Dendritic cell treated with granulocyte-macrophage colony-stimulating factor and Interleukin-4, amounts not matched to agents 40 ng/mL and 50 ng/mL, for 4 days (primary cell): Measurements from ENCODE around the gene SERINC1.

Experiments used
- H3K27ac Mint-ChIP-seq: one replicate; pipeline ENCODE4 v1.8.0; 2022; ENCODE audit warnings: mild to moderate bottlenecking, mixed read lengths
- H3K27me3 Mint-ChIP-seq: one replicate; pipeline ENCODE4 v1.8.0; 2022; ENCODE audit warnings: mild to moderate bottlenecking, mixed read lengths
- H3K36me3 Mint-ChIP-seq: one replicate; pipeline ENCODE4 v1.8.0; 2022; ENCODE audit warnings: low read depth, mixed read lengths
- H3K4me1 Mint-ChIP-seq: one replicate; pipeline ENCODE4 v1.8.0; 2022; ENCODE audit warnings: low read depth, mixed read lengths
- H3K4me3 Mint-ChIP-seq: one replicate; pipeline ENCODE4 v1.8.0; 2022; ENCODE audit warnings: mild to moderate bottlenecking, moderate library complexity, mixed read lengths
- H3K9me3 Mint-ChIP-seq: one replicate; pipeline ENCODE4 v1.8.0; 2022; ENCODE audit warnings: mixed read lengths
- intact Hi-C: fragments of 100-400 bp; cut with micrococcal nuclease; formaldehyde crosslinking; loops from one replicate; pipeline ENCODE4 v1.15.0; 2022

Gene SERINC1

GRCh38 chr6:122399055-122399347 is 72.6 kb downstream of the SERINC1 start:
- no peak overlapping the region for H3K4me3 Mint-ChIP-seq
- intact Hi-C loops: loop anchor here (1.0 to 10.0 kb wide), 2 partner anchors 72 to 386 kb away; partner anchors contain the start of genes SERINC1 and SMPDL3A

GRCh38 chr6:122394016-122394415 is 77.6 kb downstream of the SERINC1 start:
- no peaks in the 10 kb centered on the region for H3K4me1 Mint-ChIP-seq
- no peaks in the 10 kb centered on the region for H3K9me3 Mint-ChIP-seq
- peaks cover 8% of the 10 kb centered on the region for H3K27me3 Mint-ChIP-seq
- intact Hi-C loops: loop anchor here (10.0 kb wide), 1 partner anchor 391 kb away; the partner anchor contains the start of gene SMPDL3A
- no peaks in the 10 kb centered on the region for H3K36me3 Mint-ChIP-seq
- no peak overlapping the region for H3K4me3 Mint-ChIP-seq
- no peak overlapping the region for H3K27ac Mint-ChIP-seq

More at GRCh38 chr6:122399055-122399347, 72.6 kb downstream of the SERINC1 start:
- Mint-ChIP-seq H3K27me3 (peaks cover under 1% of the 10 kb centered on the region), H3K36me3 (peaks cover 8% of the 10 kb centered on the region), H3K9me3 (no peaks in the 10 kb centered on the region), H3K27ac (peak overlapping the region; percentile 88), H3K4me1 (peaks cover 13% of the 10 kb centered on the region)

- Mint-ChIP-seq H3K9me3 (no peaks in the 10 kb centered on the region), H3K27me3 (peaks cover 8% of the 10 kb centered on the region), H3K4me3 (no peak overlapping the region), H3K4me1 (no peaks in the 10 kb centered on the region), H3K36me3 (no peaks in the 10 kb centered on the region), H3K27ac (no peak overlapping the region)
- intact Hi-C loops: loop anchor here (10.0 kb wide), 1 partner anchor 391 kb away; the partner anchor contains the start of gene SMPDL3A
Measured at GRCh38 chr6:122393351-122393896, 78.2 kb downstream of the SERINC1 start.
